OCI-LY1 (cell line): ENCODE measurements around the gene FSTL5.

Experiments used
- H2AFZ ChIP-seq: fragments of 200-600 bp; sonication (generic), shearing (Covaris generic); 2 replicates; pipeline ENCODE4 v1.6.0; 2014; ENCODE audit warnings: antibody characterized with exemption, mild to moderate bottlenecking, low read length
- H3F3A ChIP-seq: fragments of 200-600 bp; sonication (generic), shearing (Covaris generic); 2 replicates; pipeline ENCODE4 v1.6.0; 2014; ENCODE audit warnings: mild to moderate bottlenecking, antibody characterized with exemption, low read length, moderate library complexity; ENCODE audit not compliant: insufficient read depth
- H3K27ac ChIP-seq: fragments of 200-600 bp; sonication (generic); 2 replicates; pipeline ENCODE4 v1.5.1; 2014; ENCODE audit warnings: low read length, mixed run types, mild to moderate bottlenecking, low read depth; ENCODE audit not compliant: poor library complexity, severe bottlenecking
- H3K27me3 ChIP-seq: fragments of 200-600 bp; sonication (generic); 2 replicates; pipeline ENCODE4 v1.6.0; 2014; ENCODE audit warnings: antibody characterized with exemption, mild to moderate bottlenecking, low read length, moderate library complexity; ENCODE audit not compliant: insufficient read depth
- H3K36me3 ChIP-seq: fragments of 200-600 bp; sonication (generic); 2 replicates; pipeline ENCODE4 v1.6.1; 2014; ENCODE audit warnings: mild to moderate bottlenecking, antibody characterized with exemption, low read length, moderate library complexity, mixed read lengths; ENCODE audit not compliant: insufficient read depth
- H3K4me1 ChIP-seq: fragments of 200-600 bp; sonication (generic); 2 replicates; pipeline ENCODE4 v1.5.1; 2014; ENCODE audit warnings: mild to moderate bottlenecking, low read length, moderate library complexity; ENCODE audit not compliant: insufficient read depth, severe bottlenecking
- H3K4me2 ChIP-seq: fragments of 200-600 bp; sonication (generic), shearing (Covaris generic); 2 replicates; pipeline ENCODE4 v1.6.1; 2014; ENCODE audit warnings: low read length
- H3K4me3 ChIP-seq: fragments of 200-600 bp; sonication (generic); 2 replicates; pipeline ENCODE4 v1.5.1; 2014; ENCODE audit warnings: low read length, low read depth, mild to moderate bottlenecking, mixed read lengths; ENCODE audit not compliant: poor library complexity, severe bottlenecking
- H3K79me2 ChIP-seq: fragments of 200-600 bp; shearing (Covaris generic); 2 replicates; pipeline ENCODE4 v1.6.1; 2016; ENCODE audit warnings: mixed run types, low read length, mixed read lengths; ENCODE audit not compliant: insufficient read depth
- H3K9ac ChIP-seq: fragments of 200-600 bp; sonication (generic), shearing (Covaris generic); 2 replicates; pipeline ENCODE4 v1.6.1; 2014; ENCODE audit warnings: mild to moderate bottlenecking, low read length, mixed read lengths
- H3K9me2 ChIP-seq: fragments of 200-600 bp; sonication (generic), shearing (Covaris generic); 2 replicates; pipeline ENCODE4 v1.6.1; 2014; ENCODE audit warnings: low read depth, mild to moderate bottlenecking, low read length, mixed read lengths
- H3K9me3 ChIP-seq: fragments of 200-600 bp; shearing (Covaris generic); 2 replicates; pipeline ENCODE4 v1.6.1; 2014; ENCODE audit warnings: low read length, mixed read lengths
- H4K20me1 ChIP-seq: fragments of 200-600 bp; sonication (generic), shearing (Covaris generic); 2 replicates; pipeline ENCODE4 v1.6.0; 2016; ENCODE audit warnings: mild to moderate bottlenecking, low read length; ENCODE audit not compliant: insufficient read depth
- EZH2 ChIP-seq: fragments of 200-600 bp; sonication (generic), shearing (Covaris generic); IDR thresholded peaks from 2 replicates; pipeline ENCODE4 v1.8.0; 2017; ENCODE audit warnings: borderline replicate concordance, mixed run types, mild to moderate bottlenecking, antibody characterized with exemption, low read length, moderate library complexity, mixed read lengths
- TF ChIP-seq, protein P1 (sequence below): fragments of 200-600 bp; sonication (generic), shearing (Covaris generic); IDR thresholded peaks from 2 replicates; pipeline ENCODE4 v1.5.1; 2017; ENCODE audit warnings: mild to moderate bottlenecking, antibody characterized with exemption, low read length, moderate library complexity, mixed read lengths

The FSTL5 gene

GRCh38 chr4:161728929-161729328, 434.9 kb downstream of the FSTL5 start:
- Histone ChIP-seq H2AFZ (no peak overlapping the region), H3K4me2 (no peak overlapping the region)

DNA sequence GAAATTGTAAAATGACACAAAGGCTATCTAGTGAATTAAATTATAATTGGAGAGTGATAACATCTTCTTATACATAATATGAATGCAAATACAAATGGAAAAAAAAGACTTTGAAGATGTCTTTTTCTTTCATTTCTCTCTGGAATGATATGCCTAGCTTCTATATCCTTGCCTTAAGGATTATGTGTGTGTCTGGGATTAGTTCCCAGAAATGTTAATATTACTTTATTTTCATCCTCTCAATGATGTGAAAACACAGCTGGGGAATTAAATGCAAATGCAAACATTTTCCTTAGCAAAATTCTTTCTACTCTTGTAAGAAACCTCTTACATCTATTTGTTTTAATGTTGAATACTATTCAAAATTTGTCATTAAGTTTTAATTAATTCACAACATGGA, 441.9 kb downstream of the FSTL5 start:
- no peaks in the 10 kb centered on the region for H3K79me2 ChIP-seq
- H3K36me3 ChIP-seq: no peaks in the 10 kb centered on the region
- H3K9ac ChIP-seq: no peak overlapping the region
- no peak overlapping the region for H3K27ac ChIP-seq
- H3K4me3 ChIP-seq: no peak overlapping the region
- H4K20me1 ChIP-seq: no peaks in the 10 kb centered on the region
- no peak overlapping the region for H3K4me2 ChIP-seq
- H3K27me3 ChIP-seq: no peaks in the 10 kb centered on the region
- TF ChIP-seq, protein P1, sequence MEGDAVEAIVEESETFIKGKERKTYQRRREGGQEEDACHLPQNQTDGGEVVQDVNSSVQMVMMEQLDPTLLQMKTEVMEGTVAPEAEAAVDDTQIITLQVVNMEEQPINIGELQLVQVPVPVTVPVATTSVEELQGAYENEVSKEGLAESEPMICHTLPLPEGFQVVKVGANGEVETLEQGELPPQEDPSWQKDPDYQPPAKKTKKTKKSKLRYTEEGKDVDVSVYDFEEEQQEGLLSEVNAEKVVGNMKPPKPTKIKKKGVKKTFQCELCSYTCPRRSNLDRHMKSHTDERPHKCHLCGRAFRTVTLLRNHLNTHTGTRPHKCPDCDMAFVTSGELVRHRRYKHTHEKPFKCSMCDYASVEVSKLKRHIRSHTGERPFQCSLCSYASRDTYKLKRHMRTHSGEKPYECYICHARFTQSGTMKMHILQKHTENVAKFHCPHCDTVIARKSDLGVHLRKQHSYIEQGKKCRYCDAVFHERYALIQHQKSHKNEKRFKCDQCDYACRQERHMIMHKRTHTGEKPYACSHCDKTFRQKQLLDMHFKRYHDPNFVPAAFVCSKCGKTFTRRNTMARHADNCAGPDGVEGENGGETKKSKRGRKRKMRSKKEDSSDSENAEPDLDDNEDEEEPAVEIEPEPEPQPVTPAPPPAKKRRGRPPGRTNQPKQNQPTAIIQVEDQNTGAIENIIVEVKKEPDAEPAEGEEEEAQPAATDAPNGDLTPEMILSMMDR: no peak
- no peak for TF ChIP-seq EZH2
- no peaks in the 10 kb centered on the region for H3F3A ChIP-seq
- no peaks in the 10 kb centered on the region for H3K9me2 ChIP-seq
- H3K4me1 ChIP-seq: no peaks in the 10 kb centered on the region
- no peak overlapping the region for H2AFZ ChIP-seq
- no peaks in the 10 kb centered on the region for H3K9me3 ChIP-seq

More at GRCh38 chr4:161728929-161729328, 434.9 kb downstream of the FSTL5 start:
- TF ChIP-seq, protein P1: no peak
- TF ChIP-seq EZH2: no peak
- no peaks in the 10 kb centered on the region for H3K4me1 ChIP-seq
- H3F3A ChIP-seq: no peaks in the 10 kb centered on the region
- H3K9me3 ChIP-seq: no peaks in the 10 kb centered on the region
- H3K4me3 ChIP-seq: no peak overlapping the region
- H3K9me2 ChIP-seq: no peaks in the 10 kb centered on the region
- no peak overlapping the region for H3K27ac ChIP-seq
- H3K36me3 ChIP-seq: no peaks in the 10 kb centered on the region
- no peaks in the 10 kb centered on the region for H3K79me2 ChIP-seq
- no peak overlapping the region for H3K9ac ChIP-seq
- no peaks in the 10 kb centered on the region for H3K27me3 ChIP-seq
- H4K20me1 ChIP-seq: no peaks in the 10 kb centered on the region

- TF ChIP-seq EZH2: no peak
- TF ChIP-seq, protein P1: no peak
These were observed 446.7 kb downstream of the FSTL5 start for GRCh38 chr4:161717084-161717483.

More at GRCh38 chr4:161717084-161717483, 446.7 kb downstream of the FSTL5 start:
- Histone ChIP-seq H3K4me2 (no peak overlapping the region), H3K9me2 (no peaks in the 10 kb centered on the region), H3K4me1 (no peaks in the 10 kb centered on the region), H3K36me3 (no peaks in the 10 kb centered on the region), H3K79me2 (no peaks in the 10 kb centered on the region), H2AFZ (no peak overlapping the region), H3F3A (no peaks in the 10 kb centered on the region), H4K20me1 (no peaks in the 10 kb centered on the region), H3K4me3 (no peak overlapping the region), H3K27me3 (no peaks in the 10 kb centered on the region), H3K9me3 (no peaks in the 10 kb centered on the region), H3K27ac (no peak overlapping the region), H3K9ac (no peak overlapping the region)
